Vagina (tissue), 2 donors: ENCODE results near the gene APBB2.

Source experiments
- CTCF ChIP-seq, 3 experiments: fragments of 450-650 bp in 2 of 3; fragments of 200-600 bp in 1 of 3; sonication (generic) in 1 of 3; IDR thresholded peaks; one replicate each; pipeline ENCODE4 v1.5.1; 2017 to 2019; ENCODE audit warnings: antibody characterized with exemption in 3 of 3, mild to moderate bottlenecking in 2 of 3, moderate library complexity in 2 of 3
- POLR2A ChIP-seq, 2 donors: fragments of 450-650 bp; IDR thresholded peaks; one replicate each; pipeline ENCODE4 v1.6.1; 2017; ENCODE audit warnings: antibody characterized with exemption in 2 of 2, mild to moderate bottlenecking in 2 of 2, moderate library complexity in 2 of 2
- POLR2AphosphoS5 ChIP-seq, 2 donors: sonication (generic); formaldehyde crosslinking; IDR thresholded peaks; one replicate each; pipeline ENCODE4 v1.9.0; 2017; ENCODE audit warnings: antibody characterized with exemption in 2 of 2, mild to moderate bottlenecking in 2 of 2, low read depth in 1 of 2; ENCODE audit not compliant: insufficient read depth in 1 of 2

DNA sequence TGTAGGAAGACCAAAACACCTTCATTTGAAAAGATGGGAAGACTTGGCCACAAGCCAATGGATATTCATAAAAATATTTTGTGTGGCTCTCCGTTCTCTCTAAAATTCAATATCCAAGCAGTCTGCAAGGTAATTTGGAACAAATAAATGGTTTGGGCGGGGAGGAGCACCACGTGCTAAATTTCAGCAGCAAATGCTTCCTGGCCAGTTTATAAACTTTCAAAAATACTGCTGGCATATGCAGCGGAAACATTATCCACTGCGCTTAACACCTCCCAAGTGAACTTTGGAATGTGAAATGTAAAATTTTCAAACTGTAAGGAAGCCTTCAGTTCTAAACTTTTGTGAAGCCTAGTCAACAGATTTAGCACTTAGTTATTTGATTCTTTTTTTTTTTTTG, 273.6 kb downstream of the APBB2 start:
- no peak for TF ChIP-seq POLR2A (IDR thresholded peaks at IDR 0.05)
- no peak for TF ChIP-seq CTCF (IDR thresholded peaks at IDR 0.05)
- peak in 1 of 2 donors; percentile 65 for TF ChIP-seq POLR2AphosphoS5 (IDR thresholded peaks at IDR 0.05; ENCODE audit: insufficient read depth in 1 of 2, low read depth in 1 of 2)
